Astrocyte (in vitro differentiated cells and primary cell): ENCODE data around the gene GFM1. TPM values are rescaled to one million over a fixed set of nuclear protein-coding genes. Genes with fewer than 3 reads are reported as not detected.

Experiments used
- DNase-seq: peaks from one replicate; pipeline ENCODE4 v3.0.0-alpha.2; 2010; ENCODE audit warnings: low read depth
- FAIRE-seq: peaks from 2 replicates; lab custom pipeline; 2011; peaks lifted over from hg19 to GRCh38; lab: Jason Lieb, UNC
- H2AFZ ChIP-seq: 2 replicates; pipeline ENCODE4 v1.6.0; 2012; ENCODE audit warnings: low read depth, low read length, inconsistent platforms
- H3K27ac ChIP-seq: 2 replicates; pipeline ENCODE4 v1.5.1; 2011; ENCODE audit warnings: low read depth, low read length, inconsistent platforms
- H3K27me3 ChIP-seq: 2 replicates; pipeline ENCODE4 v1.6.0; 2011; ENCODE audit warnings: low read length, inconsistent platforms; ENCODE audit not compliant: insufficient read depth
- H3K36me3 ChIP-seq: 2 replicates; pipeline ENCODE4 v1.5.1; 2011; ENCODE audit warnings: low read length, inconsistent platforms; ENCODE audit not compliant: insufficient read depth
- H3K4me1 ChIP-seq: 2 replicates; pipeline ENCODE4 v1.5.1; 2011; ENCODE audit warnings: low read length, inconsistent platforms; ENCODE audit not compliant: insufficient read depth
- H3K4me2 ChIP-seq: 2 replicates; pipeline ENCODE4 v1.6.0; 2012; ENCODE audit warnings: low read length, inconsistent platforms
- H3K4me3 ChIP-seq: 2 replicates; pipeline ENCODE4 v1.5.1; 2011; ENCODE audit warnings: low read depth, mild to moderate bottlenecking, low read length, inconsistent platforms; ENCODE audit not compliant: insufficient read depth
- H3K79me2 ChIP-seq: 2 replicates; pipeline ENCODE4 v1.6.0; 2012; ENCODE audit warnings: mild to moderate bottlenecking, low read length, inconsistent platforms; ENCODE audit not compliant: insufficient read depth
- H3K9ac ChIP-seq: 2 replicates; pipeline ENCODE4 v1.6.0; 2012; ENCODE audit warnings: mild to moderate bottlenecking, low read length, inconsistent platforms
- H3K9me3 ChIP-seq: 2 replicates; pipeline ENCODE4 v1.5.1; 2012; ENCODE audit warnings: low read depth, mild to moderate bottlenecking, low read length, inconsistent platforms; ENCODE audit not compliant: insufficient read depth
- H4K20me1 ChIP-seq: 2 replicates; pipeline ENCODE4 v1.6.0; 2012; ENCODE audit warnings: low read length, inconsistent platforms; ENCODE audit not compliant: insufficient read depth
- H3K27ac Mint-ChIP-seq: one replicate; pipeline ENCODE4 v1.8.0; 2021; ENCODE audit warnings: mild to moderate bottlenecking, mixed read lengths; ENCODE audit not compliant: unreplicated experiment
- H3K27me3 Mint-ChIP-seq: one replicate; pipeline ENCODE4 v1.8.0; 2021; ENCODE audit warnings: low read depth, mixed read lengths; ENCODE audit not compliant: unreplicated experiment
- H3K36me3 Mint-ChIP-seq: one replicate; pipeline ENCODE4 v1.8.0; 2021; ENCODE audit warnings: low read depth, mixed read lengths; ENCODE audit not compliant: unreplicated experiment
- H3K4me1 Mint-ChIP-seq: one replicate; pipeline ENCODE4 v1.8.0; 2021; ENCODE audit warnings: low read depth, mixed read lengths; ENCODE audit not compliant: unreplicated experiment
- H3K4me3 Mint-ChIP-seq: one replicate; pipeline ENCODE4 v1.8.0; 2021; ENCODE audit warnings: mild to moderate bottlenecking, moderate library complexity, mixed read lengths; ENCODE audit not compliant: unreplicated experiment
- H3K9me3 Mint-ChIP-seq: one replicate; pipeline ENCODE4 v1.8.0; 2021; ENCODE audit warnings: mild to moderate bottlenecking, mixed read lengths; ENCODE audit not compliant: unreplicated experiment
- EZH2 ChIP-seq: IDR thresholded peaks from 2 replicates; pipeline ENCODE4 v1.6.1; 2012; ENCODE audit warnings: mild to moderate bottlenecking, low read length, inconsistent platforms; ENCODE audit not compliant: insufficient read depth
- total RNA-seq: library from RNA; stranded (reverse); gene quantifications from 2 replicates; pipeline ENCODE4 v1.2.1, GENCODE V29; 2021
- TF ChIP-seq, protein P1 (sequence below): IDR thresholded peaks from 2 replicates; pipeline ENCODE4 v1.5.1; 2011; ENCODE audit warnings: low read depth, mild to moderate bottlenecking, inconsistent platforms, low read length, moderate library complexity; ENCODE audit not compliant: insufficient read depth

Gene GFM1
- total RNA-seq, 1 donor from 2014 or later, result 32.6 TPM

DNA sequence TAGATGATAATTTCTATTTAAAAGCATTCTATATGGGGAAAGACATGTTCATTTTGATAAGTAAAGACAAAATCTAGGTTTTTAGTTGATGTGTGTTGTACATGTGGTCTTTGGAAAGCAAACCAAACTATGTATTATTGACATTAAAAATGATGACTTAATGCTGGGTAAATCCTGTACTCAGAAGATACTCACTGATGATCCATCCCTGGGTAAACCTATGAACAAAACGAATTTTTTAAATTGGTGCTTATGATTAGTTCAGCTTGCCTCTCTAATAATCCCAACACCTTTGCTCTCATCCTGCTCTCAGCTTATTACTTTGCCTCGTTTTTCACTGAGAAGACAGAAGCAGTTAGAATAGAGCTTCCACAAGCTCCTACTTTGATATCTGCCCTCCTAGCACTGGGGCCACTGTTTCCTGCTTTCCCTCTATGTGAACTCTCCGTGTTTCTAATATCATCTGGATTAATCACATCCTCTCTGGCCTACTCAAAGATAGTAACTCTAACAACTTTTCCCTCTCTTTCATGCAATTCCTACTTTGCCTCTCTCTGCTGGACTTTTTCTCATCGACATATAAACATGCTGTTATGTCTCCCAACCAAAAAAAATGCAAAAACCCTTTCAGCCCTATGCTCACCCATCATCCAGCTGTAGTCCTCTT lies 58.6 kb downstream of the GFM1 start:
- DNase-seq, result peak; percentile 81
- H3K9me3 ChIP-seq, result no peaks in the 10 kb centered on the region
- H2AFZ ChIP-seq, result no peak overlapping the region
- no peaks in the 10 kb centered on the region for H4K20me1 ChIP-seq
- H3K36me3 ChIP-seq, result peaks cover 6% of the 10 kb centered on the region
- peak overlapping the region; percentile 49 for H3K9ac ChIP-seq
- peak; percentile 39 for FAIRE-seq
- no peak overlapping the region for H3K4me3 Mint-ChIP-seq
- H3K4me2 ChIP-seq, result peak overlapping the region; percentile 70
- no peaks in the 10 kb centered on the region for H3K27me3 ChIP-seq
- peaks cover 15% of the 10 kb centered on the region for H3K36me3 Mint-ChIP-seq
- peaks cover 2% of the 10 kb centered on the region for H3K9me3 Mint-ChIP-seq
- no peak overlapping the region for H3K4me3 ChIP-seq
- no peaks in the 10 kb centered on the region for H3K27me3 Mint-ChIP-seq
- peaks cover 36% of the 10 kb centered on the region for H3K4me1 ChIP-seq
- peak overlapping the region; percentile 84 for H3K27ac ChIP-seq
- TF ChIP-seq, protein P1, sequence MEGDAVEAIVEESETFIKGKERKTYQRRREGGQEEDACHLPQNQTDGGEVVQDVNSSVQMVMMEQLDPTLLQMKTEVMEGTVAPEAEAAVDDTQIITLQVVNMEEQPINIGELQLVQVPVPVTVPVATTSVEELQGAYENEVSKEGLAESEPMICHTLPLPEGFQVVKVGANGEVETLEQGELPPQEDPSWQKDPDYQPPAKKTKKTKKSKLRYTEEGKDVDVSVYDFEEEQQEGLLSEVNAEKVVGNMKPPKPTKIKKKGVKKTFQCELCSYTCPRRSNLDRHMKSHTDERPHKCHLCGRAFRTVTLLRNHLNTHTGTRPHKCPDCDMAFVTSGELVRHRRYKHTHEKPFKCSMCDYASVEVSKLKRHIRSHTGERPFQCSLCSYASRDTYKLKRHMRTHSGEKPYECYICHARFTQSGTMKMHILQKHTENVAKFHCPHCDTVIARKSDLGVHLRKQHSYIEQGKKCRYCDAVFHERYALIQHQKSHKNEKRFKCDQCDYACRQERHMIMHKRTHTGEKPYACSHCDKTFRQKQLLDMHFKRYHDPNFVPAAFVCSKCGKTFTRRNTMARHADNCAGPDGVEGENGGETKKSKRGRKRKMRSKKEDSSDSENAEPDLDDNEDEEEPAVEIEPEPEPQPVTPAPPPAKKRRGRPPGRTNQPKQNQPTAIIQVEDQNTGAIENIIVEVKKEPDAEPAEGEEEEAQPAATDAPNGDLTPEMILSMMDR, result no peak
- TF ChIP-seq EZH2, result no peak
- H3K79me2 ChIP-seq, result peaks cover 10% of the 10 kb centered on the region
- peaks cover 15% of the 10 kb centered on the region for H3K4me1 Mint-ChIP-seq
- H3K27ac Mint-ChIP-seq, result peak overlapping the region; percentile 38

DNA sequence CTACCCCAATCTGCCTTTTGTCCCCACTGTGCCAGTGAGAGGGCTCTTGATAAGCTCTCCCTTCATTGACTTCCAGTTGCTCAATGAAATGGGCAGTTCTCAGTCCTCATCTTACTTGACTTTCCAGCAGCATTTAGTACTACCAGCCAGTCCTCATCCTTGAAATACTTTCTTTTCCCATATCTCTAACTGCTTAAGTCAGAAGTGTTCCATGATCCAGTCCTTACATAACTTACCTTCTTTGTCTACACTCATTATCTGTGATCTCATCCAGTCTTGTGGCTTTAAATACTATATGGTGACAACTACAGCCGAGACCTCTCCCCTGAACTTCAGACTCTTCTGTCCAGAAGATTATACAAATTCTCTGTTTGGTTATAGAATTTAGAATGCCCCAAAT lies 59.2 kb downstream of the GFM1 start:
- H3K27ac ChIP-seq, result peak overlapping the region; percentile 84
- H3K4me2 ChIP-seq, result peak overlapping the region; percentile 70
- H3K27me3 ChIP-seq, result no peaks in the 10 kb centered on the region
- H2AFZ ChIP-seq, result no peak overlapping the region
- peak overlapping the region; percentile 38 for H3K27ac Mint-ChIP-seq
- H3K27me3 Mint-ChIP-seq, result no peaks in the 10 kb centered on the region
- peak; percentile 71 for DNase-seq
- H3K4me3 ChIP-seq, result no peak overlapping the region
- H3K9me3 ChIP-seq, result no peaks in the 10 kb centered on the region
- H3K4me1 ChIP-seq, result peaks cover 36% of the 10 kb centered on the region
- H4K20me1 ChIP-seq, result no peaks in the 10 kb centered on the region
- FAIRE-seq, result no peak
- H3K4me3 Mint-ChIP-seq, result no peak overlapping the region
- peaks cover 8% of the 10 kb centered on the region for H3K36me3 ChIP-seq
- peaks cover 2% of the 10 kb centered on the region for H3K9me3 Mint-ChIP-seq
- H3K9ac ChIP-seq, result peak overlapping the region; percentile 49
- H3K79me2 ChIP-seq, result peaks cover 10% of the 10 kb centered on the region
- peaks cover 14% of the 10 kb centered on the region for H3K36me3 Mint-ChIP-seq
- H3K4me1 Mint-ChIP-seq, result peaks cover 15% of the 10 kb centered on the region
- TF ChIP-seq EZH2, result no peak
- TF ChIP-seq, protein P1, result no peak

DNA sequence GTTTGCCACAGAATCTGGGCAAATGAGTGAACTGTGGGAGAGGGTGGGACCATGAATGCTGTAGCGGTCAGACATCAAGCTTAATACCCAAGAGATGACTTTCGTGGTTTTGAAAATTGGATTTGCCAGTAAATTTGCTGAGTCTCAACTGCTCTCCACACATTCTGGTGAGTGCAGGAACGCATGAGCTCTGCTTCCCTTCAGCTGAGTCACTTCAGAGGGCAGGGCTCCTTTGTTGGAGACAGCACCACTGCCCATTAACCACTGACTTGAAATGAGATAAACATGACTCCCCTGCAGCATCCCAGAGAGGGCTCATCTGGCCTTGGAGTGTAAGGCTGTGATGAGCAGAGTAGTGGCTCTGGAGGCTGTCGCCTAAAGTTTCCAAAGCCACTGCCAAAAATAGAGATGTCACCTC lies 65.3 kb downstream of the GFM1 start:
- Histone ChIP-seq H3K79me2 (peaks cover 2% of the 10 kb centered on the region), H3K4me1 (peaks cover 48% of the 10 kb centered on the region), H2AFZ (no peak overlapping the region), H4K20me1 (no peaks in the 10 kb centered on the region), H3K27ac (peak overlapping the region; percentile 83), H3K36me3 (peaks cover 8% of the 10 kb centered on the region), H3K9ac (peak overlapping the region; percentile 41), H3K4me2 (peak overlapping the region; percentile 43), H3K27me3 (no peaks in the 10 kb centered on the region), H3K4me3 (no peak overlapping the region), H3K9me3 (no peaks in the 10 kb centered on the region)
- Mint-ChIP-seq H3K27ac (peak overlapping the region; percentile 97), H3K4me1 (peaks cover 56% of the 10 kb centered on the region), H3K27me3 (no peaks in the 10 kb centered on the region), H3K36me3 (peaks cover 7% of the 10 kb centered on the region), H3K4me3 (peak overlapping the region; percentile 8), H3K9me3 (peaks cover 4% of the 10 kb centered on the region)
- FAIRE-seq, result peak; percentile 98
- no peak for TF ChIP-seq EZH2
- TF ChIP-seq, protein P1, result no peak
- DNase-seq, result peak; percentile 100
